ENCODE measurements around the gene NLRP6. TPM values are rescaled to one million over a fixed set of nuclear protein-coding genes. Genes with fewer than 3 reads are reported as not detected.

The NLRP6 gene
- total and polyA plus RNA-seq, 2 donors (not counting 1 experiment from before 2014, with no cell fraction given): 1.4 to 2.7 TPM

GRCh38 chr11:282630-283360 is 4.6 kb downstream of the NLRP6 start:
- Histone ChIP-seq H3K27ac (ENCODE audit: low read length in 2 of 2) (no peak overlapping the region), H3K36me3 (replicated peaks in 1 of 2; ENCODE audit: control extremely low read depth in 1 of 2, control insufficient read depth in 1 of 2, extremely low read depth in 1 of 2, insufficient read depth in 2 of 2, low read length in 1 of 2) (no peaks in the 10 kb centered on the region), H4K20me1 (ENCODE audit: control insufficient read depth, insufficient read depth, low read length, poor library complexity, severe bottlenecking) (peaks cover 5% of the 10 kb centered on the region), H3K9ac (ENCODE audit: low read length) (no peak overlapping the region), H3K4me3 (ENCODE audit: control extremely low read depth in 1 of 5, extremely low read depth in 1 of 5, insufficient read depth in 1 of 5, low read depth in 2 of 5, low read length in 4 of 5) (peak overlapping the region in 1 of 5 experiments; percentile 5), H3K27me3 (replicated peaks in 1 of 4; ENCODE audit: control extremely low read depth in 1 of 4, control insufficient read depth in 3 of 4, insufficient read depth in 4 of 4, low read length in 3 of 4) (peaks cover 0 to 61% (median 22%) of the 10 kb centered on the region in 4 experiments), H3K4me1 (ENCODE audit: control insufficient read depth in 2 of 2, insufficient read depth in 2 of 2, low read length in 2 of 2) (peaks cover 43 to 44% of the 10 kb centered on the region in 2 donors), H3K9me3 (ENCODE audit: control extremely low read depth in 1 of 3, control insufficient read depth in 2 of 3, insufficient read depth in 1 of 3, low read length in 2 of 3) (peaks cover 0 to 21% (median 0%) of the 10 kb centered on the region in 3 donors), H3K4me2 (replicated peaks; ENCODE audit: low read depth, low read length, poor library complexity, severe bottlenecking) (no peak overlapping the region), H2AFZ (ENCODE audit: insufficient read depth, low read depth, low read length, poor library complexity, severe bottlenecking) (no peak overlapping the region), H3K79me2 (ENCODE audit: control insufficient read depth, insufficient read depth, low read length) (no peaks in the 10 kb centered on the region)
- Mint-ChIP-seq H3K27me3 (peaks cover 35% of the 10 kb centered on the region), H3K4me1 (peaks cover 33% of the 10 kb centered on the region), H3K4me3 (peak overlapping the region; percentile 2), H3K9me3 (ENCODE audit: insufficient read depth) (no peaks in the 10 kb centered on the region), H3K27ac (no peak overlapping the region)
- ChIA-PET POLR2A (interaction anchor here (0.7 to 2.2 kb wide), 3 partner anchors 8 to 15 kb away, joined by 4 to 8 read pairs (median 6); no protein-coding TSS in a partner anchor), CTCF (interaction anchor here (1.5 to 3.3 kb wide), 2 partner anchors 11 to 32 kb away, joined by 4 to 19 read pairs; no protein-coding TSS in a partner anchor)
- no peak for TF ChIP-seq EZH2 (IDR thresholded peaks at IDR 0.05; ENCODE audit: borderline replicate concordance, insufficient read depth, low read depth, low read length, poor library complexity, severe bottlenecking)
- no peak for TF ChIP-seq CTCF (IDR thresholded peaks at IDR 0.05)
- 92% methylated on average over 8 of the region's 13 CpGs for WGBS (ENCODE audit: insufficient coverage)
- intact Hi-C loops (cut with micrococcal nuclease): no loop called here
- ATAC-seq (ENCODE audit: low read depth) (no peak), DNase-seq (no peak)

All from B cell (primary cell).